22Rv1 (cell line): Measurements from ENCODE around the gene CNTNAP2.

Source experiments
- H3K27ac ChIP-seq: fragments of 450-650 bp; 2 replicates; pipeline ENCODE4 v1.5.1; 2017
- CTCF ChIP-seq: fragments of 450-650 bp; IDR thresholded peaks from 2 replicates; pipeline ENCODE4 v1.5.1; 2017; ENCODE audit warnings: mild to moderate bottlenecking
- ZFX ChIP-seq: fragments of 450-650 bp; IDR thresholded peaks from 2 replicates; pipeline ENCODE4 v1.6.1; 2017; ENCODE audit warnings: antibody characterized with exemption, borderline replicate concordance

The CNTNAP2 gene

GRCh38 chr7:148332191-148333186, 2215.9 kb downstream of the CNTNAP2 start:
- TF ChIP-seq ZFX (no peak), CTCF (no peak)
- H3K27ac ChIP-seq, result no peak overlapping the region

- no peak overlapping the region for H3K27ac ChIP-seq
- TF ChIP-seq ZFX, result no peak
- TF ChIP-seq CTCF, result no peak
Measured at GRCh38 chr7:148334441-148334956, 2217.9 kb downstream of the CNTNAP2 start.

GRCh38 chr7:148334959-148335577, 2218.5 kb downstream of the CNTNAP2 start:
- no peak for TF ChIP-seq ZFX
- TF ChIP-seq CTCF, result no peak
- no peak overlapping the region for H3K27ac ChIP-seq

GRCh38 chr7:148335790-148336189, 2219.2 kb downstream of the CNTNAP2 start:
- TF ChIP-seq CTCF, result no peak
- no peak for TF ChIP-seq ZFX
- no peak overlapping the region for H3K27ac ChIP-seq

GRCh38 chr7:148336411-148336810, 2219.8 kb downstream of the CNTNAP2 start:
- H3K27ac ChIP-seq, result no peak overlapping the region
- no peak for TF ChIP-seq CTCF
- TF ChIP-seq ZFX, result no peak

GRCh38 chr7:148337246-148337965, 2220.8 kb downstream of the CNTNAP2 start:
- TF ChIP-seq ZFX, result no peak
- no peak for TF ChIP-seq CTCF
- H3K27ac ChIP-seq, result no peak overlapping the region
